ENCODE data around the gene CRACDL.

Gene CRACDL

GRCh38 chr2:98935777-98936352 lies at the start of gene CRACDL:
Gene CRACDL, minus strand, starts transcription at chr2:98936225. Its CDS starts 89,425 bp downstream, at chr2:98846800.
- DNase-seq (ENCODE audit: low read depth in 2 of 2) = no peak

GRCh38 chr2:98975611-98976010 lies 39.6 kb upstream of the CRACDL start:
- DNase-seq (ENCODE audit: low read depth in 2 of 2) = no peak

- no peak for DNase-seq (ENCODE audit: low read depth in 2 of 2)
These were observed 36.6 kb upstream of the CRACDL start for GRCh38 chr2:98972582-98973167.

GRCh38 chr2:98959810-98960507 lies 23.9 kb upstream of the CRACDL start:
- DNase-seq (ENCODE audit: low read depth in 2 of 2) = no peak

- no peak for DNase-seq (ENCODE audit: low read depth in 2 of 2)
These were observed 16.9 kb upstream of the CRACDL start for GRCh38 chr2:98952966-98953365.

GRCh38 chr2:98948956-98949739 lies 13.1 kb upstream of the CRACDL start:
- no peak for DNase-seq (ENCODE audit: low read depth in 2 of 2)

- DNase-seq (ENCODE audit: low read depth in 2 of 2) = no peak
These were observed 11.5 kb upstream of the CRACDL start for GRCh38 chr2:98947554-98947953.

GRCh38 chr2:98946855-98947254 lies 10.8 kb upstream of the CRACDL start:
- DNase-seq (ENCODE audit: low read depth in 2 of 2) = no peak

- DNase-seq (ENCODE audit: low read depth in 2 of 2) = no peak
These were observed 8.8 kb upstream of the CRACDL start for GRCh38 chr2:98944775-98945174.

GRCh38 chr2:98940102-98940501 lies 4.1 kb upstream of the CRACDL start:
- DNase-seq (ENCODE audit: low read depth in 2 of 2) = no peak

GRCh38 chr2:98937906-98938305 lies 1.9 kb upstream of the CRACDL start:
- DNase-seq (ENCODE audit: low read depth in 2 of 2) = no peak

GRCh38 chr2:98936353-98937351 lies 627 bp upstream of the CRACDL start:
- DNase-seq (ENCODE audit: low read depth in 2 of 2) = no peak

- DNase-seq (ENCODE audit: low read depth in 2 of 2) = no peak
These were observed 784 bp downstream of the CRACDL start for GRCh38 chr2:98935111-98935770.

GRCh38 chr2:98932778-98933343 lies 3.2 kb downstream of the CRACDL start:
- no peak for DNase-seq (ENCODE audit: low read depth in 2 of 2)

- no peak for DNase-seq (ENCODE audit: low read depth in 2 of 2)
These were observed 3.9 kb downstream of the CRACDL start for GRCh38 chr2:98932164-98932563.

GRCh38 chr2:98931596-98931995 lies 4.4 kb downstream of the CRACDL start:
- no peak for DNase-seq (ENCODE audit: low read depth in 2 of 2)

GRCh38 chr2:98929920-98930319 lies 6.1 kb downstream of the CRACDL start:
- no peak for DNase-seq (ENCODE audit: low read depth in 2 of 2)

- DNase-seq (ENCODE audit: low read depth in 2 of 2) = no peak
These were observed 7.8 kb downstream of the CRACDL start for GRCh38 chr2:98928242-98928641.

GRCh38 chr2:98927027-98927426 lies 9.0 kb downstream of the CRACDL start:
- DNase-seq (ENCODE audit: low read depth in 2 of 2) = no peak

- DNase-seq (ENCODE audit: low read depth in 2 of 2) = no peak
These were observed 9.4 kb downstream of the CRACDL start for GRCh38 chr2:98926601-98927000.

Measured in activated CD8-positive, alpha-beta memory T cell treated with anti-CD3 and anti-CD28 coated beads for 4 hours (primary cell).